WTC11 (cell line): ENCODE measurements around the gene PFKM.
"Not testable (repeated sequence)": the region's sequence is repeated elsewhere in the genome, so short reads cannot be mapped to it uniquely, and the experiment has no call there.

ENCODE experiments used
- CREB1 ChIP-seq: sonication (generic); formaldehyde crosslinking; IDR thresholded peaks from 2 replicates; pipeline ENCODE4 v1.8.0; 2023; ENCODE audit warnings: mild to moderate bottlenecking, missing genetic modification reagents
- CTCF ChIP-seq: fragments of 200-600 bp; IDR thresholded peaks from 2 replicates; pipeline ENCODE4 v1.8.0; 2022; ENCODE audit warnings: antibody characterized with exemption
- FOXP1 ChIP-seq: sonication (generic); formaldehyde crosslinking; IDR thresholded peaks from 2 replicates; pipeline ENCODE4 v1.8.0; 2022; ENCODE audit warnings: missing genetic modification reagents, mild to moderate bottlenecking, moderate library complexity, borderline replicate concordance
- FOXP4 ChIP-seq: sonication (generic); formaldehyde crosslinking; IDR thresholded peaks from 2 replicates; pipeline ENCODE4 v1.8.0; 2022; ENCODE audit warnings: mild to moderate bottlenecking, missing genetic modification reagents
- HMGXB4 ChIP-seq: sonication (generic); formaldehyde crosslinking; IDR thresholded peaks from 2 replicates; pipeline ENCODE4 v1.8.1; 2023; ENCODE audit warnings: mild to moderate bottlenecking, moderate library complexity, missing genetic modification reagents
- MAX ChIP-seq: sonication (generic); formaldehyde crosslinking; IDR thresholded peaks from 2 replicates; pipeline ENCODE4 v1.8.0; 2022; ENCODE audit warnings: mild to moderate bottlenecking, missing genetic modification reagents
- NFATC4 ChIP-seq: fragments of 250-450 bp; sonication (Bioruptor Pico); IDR thresholded peaks from 2 replicates; pipeline ENCODE4 v1.9.0; 2021; ENCODE audit warnings: mild to moderate bottlenecking
- NFYB ChIP-seq: sonication (generic); formaldehyde crosslinking; conservative IDR thresholded peaks from 2 replicates; pipeline ENCODE4 v1.8.0; 2022; ENCODE audit warnings: low read depth, missing genetic modification reagents
- NR1H2 ChIP-seq: sonication (generic); formaldehyde crosslinking; IDR thresholded peaks from 2 replicates; pipeline ENCODE4 v1.9.0; 2021; ENCODE audit warnings: mild to moderate bottlenecking, moderate library complexity, missing genetic modification reagents
- SP1 ChIP-seq: sonication (generic); formaldehyde crosslinking; conservative IDR thresholded peaks from 2 replicates; pipeline ENCODE4 v1.8.1; 2022; ENCODE audit warnings: missing genetic modification reagents
- ZBTB43 ChIP-seq: sonication (generic); formaldehyde crosslinking; IDR thresholded peaks from 2 replicates; pipeline ENCODE4 v1.8.1; 2023; ENCODE audit warnings: mild to moderate bottlenecking, missing genetic modification reagents
- ZNF281 ChIP-seq: sonication (generic); formaldehyde crosslinking; IDR thresholded peaks from 2 replicates; pipeline ENCODE4 v1.8.0; 2023; ENCODE audit warnings: mild to moderate bottlenecking, missing genetic modification reagents

- TF ChIP-seq CTCF; NFYB (CRISPR knock-in tag); FOXP4 (CRISPR knock-in tag); ZNF281 (CRISPR knock-in tag); FOXP1 (CRISPR knock-in tag); HMGXB4 (CRISPR knock-in tag); NFATC4 (CRISPR knock-in tag); MAX; CREB1; NR1H2; ZBTB43 (CRISPR knock-in tag); SP1: not testable (repeated sequence)
These were observed 6.4 kb downstream of the PFKM start for GRCh38 chr12:48125542-48125941.
